ENCODE measurements around the gene NAV2.

- TF ChIP-seq EP300 (IDR thresholded peaks at IDR 0.05) (no peak), CTCF (IDR thresholded peaks at IDR 0.05) (peak; percentile 68 to 95 (median 85))
Measured at GRCh38 chr11:19742588-19743292, 30.1 kb downstream of the NAV2 start.
